Renal cortical epithelial cell (primary cell): ENCODE results near the gene PDE3A. TPM values are rescaled to one million over a fixed set of nuclear protein-coding genes. Genes with fewer than 3 reads are reported as not detected.

Experiments
- DNase-seq: peaks from one replicate; pipeline ENCODE4 v3.0.0-alpha.2; 2011; ENCODE audit warnings: low read depth
- total RNA-seq: library from RNA; depleted of rRNA; stranded (reverse); fragments of >200 nt; gene quantifications from 2 replicates; pipeline ENCODE4 v1.2.3, GENCODE V29; 2014

Gene PDE3A
- total RNA-seq, 1 donor from 2014 or later = 0.10 TPM

DNA sequence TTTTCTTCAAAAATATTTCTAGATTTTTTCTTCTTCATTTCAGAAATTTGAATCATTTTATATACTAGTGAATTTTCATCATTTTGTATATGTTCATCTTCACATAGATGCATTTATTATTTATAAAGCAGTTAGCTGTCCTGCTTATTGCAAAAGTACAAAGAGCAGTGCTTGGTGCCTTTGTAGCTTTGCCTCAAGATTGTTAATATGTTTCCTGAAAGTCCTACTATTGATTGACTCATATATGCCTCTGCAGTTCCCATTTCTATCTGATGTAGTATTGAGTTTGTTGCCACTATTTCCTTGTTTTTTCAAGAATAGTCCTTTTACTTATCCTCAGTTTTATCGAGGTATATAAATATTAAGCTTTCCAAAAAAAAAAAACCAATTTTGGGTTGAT lies 89.7 kb downstream of the PDE3A start:
- DNase-seq = no peak

- DNase-seq = no peak
Measured at GRCh38 chr12:20459920-20460319, 91.6 kb downstream of the PDE3A start.

- no peak for DNase-seq
Measured at GRCh38 chr12:20460956-20461355, 92.6 kb downstream of the PDE3A start.

DNA sequence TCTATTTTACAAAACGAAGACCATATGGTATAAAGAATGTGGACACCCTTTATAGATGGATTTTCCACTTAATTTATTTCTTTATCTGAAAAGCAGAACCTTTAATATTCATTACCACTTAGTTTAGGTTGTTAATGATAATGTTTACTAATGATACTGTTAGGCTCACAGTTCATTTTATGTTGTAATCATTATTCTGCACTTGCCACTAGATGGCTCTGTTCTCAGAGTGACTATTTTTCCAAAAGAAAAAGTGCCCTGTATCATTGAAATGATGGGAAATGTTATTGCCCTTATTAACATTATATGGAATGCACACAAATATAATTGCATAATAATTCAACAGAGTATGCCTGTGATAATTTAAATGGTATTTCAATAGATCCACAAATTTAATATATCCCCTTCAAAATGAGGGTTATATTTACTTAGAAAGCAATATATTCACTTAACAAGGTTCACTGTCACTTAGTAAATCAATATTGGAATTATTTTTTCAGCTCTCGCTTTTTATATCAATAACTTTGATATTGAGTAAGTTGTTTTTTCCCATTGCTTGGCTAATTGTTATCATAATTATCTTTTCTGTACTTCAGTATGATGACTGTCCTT lies 95.7 kb downstream of the PDE3A start:
- DNase-seq = peak; percentile 26

DNA sequence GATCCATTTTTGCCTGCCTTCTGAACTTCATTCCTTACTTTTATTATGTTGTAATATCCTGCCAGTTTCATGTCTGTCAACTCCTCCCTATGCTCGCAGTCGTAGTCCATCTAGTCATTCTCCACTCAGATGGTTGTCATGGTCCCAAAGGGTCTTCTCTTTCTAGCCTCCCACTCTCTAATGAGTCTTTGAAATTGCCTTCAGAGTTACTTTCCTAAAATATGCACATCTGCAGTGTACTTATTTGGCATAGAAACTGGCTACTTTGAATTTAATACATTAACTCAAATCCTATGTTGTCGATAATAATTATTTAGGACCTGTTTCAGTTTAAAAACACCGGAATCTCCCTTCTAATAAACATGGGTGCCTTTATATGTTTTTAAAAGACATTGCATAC lies 101.0 kb downstream of the PDE3A start:
- DNase-seq = no peak

DNA sequence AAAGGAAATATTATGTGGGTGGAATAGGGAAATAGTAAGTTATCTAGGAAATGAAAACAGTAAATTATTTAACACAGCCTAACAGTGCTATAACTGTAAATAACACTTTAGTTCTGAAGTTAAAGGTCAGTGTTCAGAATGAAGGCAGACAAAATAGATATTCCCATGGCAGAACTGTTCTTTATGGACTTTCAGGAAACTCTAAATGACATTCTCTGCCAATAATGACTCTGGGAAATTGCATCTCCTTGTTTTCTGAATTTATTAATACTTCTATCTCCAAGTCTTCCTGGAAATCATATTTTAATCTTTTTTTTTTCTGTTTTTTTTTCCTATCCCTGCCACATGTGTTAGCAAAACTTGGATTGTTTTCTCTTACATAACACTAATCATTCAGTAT lies 101.4 kb downstream of the PDE3A start:
- no peak for DNase-seq

DNA sequence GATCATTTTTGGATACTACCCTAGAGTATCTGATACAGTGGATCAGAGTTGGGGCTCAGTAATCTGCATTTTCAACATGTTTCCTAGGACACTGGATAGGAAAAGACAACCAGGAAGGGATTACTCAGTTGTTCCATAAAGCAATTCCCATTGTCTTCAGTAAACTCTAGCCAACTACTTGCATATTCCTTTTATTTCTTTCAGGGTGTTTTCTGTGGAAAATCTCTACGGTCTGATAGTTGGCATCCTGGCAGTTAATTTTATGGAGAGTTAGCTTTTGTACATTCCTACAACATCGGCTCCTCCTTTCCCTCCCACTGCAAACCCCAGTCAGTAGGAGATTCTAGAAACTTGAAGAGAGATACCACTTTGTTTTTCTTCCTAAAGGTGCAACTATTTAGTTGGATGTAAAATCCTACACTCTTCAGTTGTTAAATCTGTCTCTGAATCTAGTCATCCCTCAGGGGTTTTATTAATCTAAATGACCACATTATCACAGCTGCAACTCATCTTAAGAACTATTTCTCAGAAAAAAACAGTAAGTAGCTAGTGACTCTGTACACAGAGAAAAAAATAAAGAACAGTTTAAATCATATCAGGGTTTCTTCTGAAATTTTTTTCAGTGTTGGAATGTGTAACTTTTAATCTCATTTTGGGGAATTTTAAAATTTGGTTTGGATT lies 103.9 kb downstream of the PDE3A start:
- DNase-seq = peak; percentile 44

- no peak for DNase-seq
Measured at GRCh38 chr12:20473133-20473532, 104.8 kb downstream of the PDE3A start.

DNA sequence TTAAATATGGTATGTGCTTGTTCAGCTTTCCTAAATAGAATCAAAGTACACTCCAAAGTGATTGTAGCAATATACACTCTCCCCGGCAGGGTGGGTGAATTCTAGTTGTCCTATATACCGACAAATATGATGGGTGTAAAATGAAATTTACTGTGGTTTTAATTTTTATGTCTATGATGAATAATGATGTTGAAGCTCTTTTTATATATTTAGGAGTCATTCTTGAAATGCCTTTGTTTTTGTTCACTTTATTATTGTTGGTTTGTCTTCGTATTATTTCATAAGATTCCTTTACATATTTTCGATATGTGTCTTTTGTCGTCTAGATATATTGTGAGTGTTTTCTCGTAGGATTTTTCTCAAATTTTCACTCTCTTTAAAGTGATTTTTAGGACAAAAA lies 105.7 kb downstream of the PDE3A start:
- no peak for DNase-seq

DNA sequence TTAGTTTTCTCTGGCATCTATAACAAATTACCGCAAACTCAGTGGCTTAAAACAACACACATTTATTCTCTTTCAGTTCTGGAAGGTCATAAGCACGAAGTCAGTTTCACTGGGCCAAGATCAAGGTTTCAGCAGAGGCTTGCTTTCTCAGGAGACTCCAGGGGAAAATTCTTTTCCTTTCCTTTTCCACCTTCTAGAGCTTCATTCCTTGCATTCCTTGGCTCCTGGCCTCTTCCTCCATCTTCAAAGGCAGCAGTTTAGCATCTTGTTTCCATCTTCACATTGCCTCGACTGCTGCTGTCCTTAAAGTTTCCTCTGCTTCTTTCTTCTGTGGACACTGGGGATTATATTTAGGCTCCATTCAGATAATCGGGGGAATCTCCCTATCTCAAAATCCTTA lies 106.1 kb downstream of the PDE3A start:
- DNase-seq = no peak

DNA sequence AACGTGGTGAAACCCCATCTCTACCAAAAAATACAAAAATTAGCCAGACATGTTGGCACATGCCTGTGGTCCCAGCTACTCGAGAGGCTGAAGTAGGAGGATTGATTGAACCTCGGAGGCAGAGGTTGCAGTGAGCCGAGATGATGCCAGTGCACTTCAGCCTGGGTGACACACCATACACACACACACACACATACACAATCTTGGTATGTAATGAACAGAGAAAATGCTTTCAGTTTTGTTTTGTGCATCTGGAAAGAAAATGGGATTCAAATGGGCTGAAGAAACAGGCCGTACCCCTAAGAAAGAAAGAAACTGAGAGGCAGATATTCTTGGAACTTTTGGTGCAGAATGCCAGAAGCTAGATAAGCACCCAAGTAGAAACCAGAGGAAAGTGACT lies 107.2 kb downstream of the PDE3A start:
- DNase-seq = no peak

GRCh38 chr12:20476551-20476950 lies 108.2 kb downstream of the PDE3A start:
- DNase-seq = no peak

DNA sequence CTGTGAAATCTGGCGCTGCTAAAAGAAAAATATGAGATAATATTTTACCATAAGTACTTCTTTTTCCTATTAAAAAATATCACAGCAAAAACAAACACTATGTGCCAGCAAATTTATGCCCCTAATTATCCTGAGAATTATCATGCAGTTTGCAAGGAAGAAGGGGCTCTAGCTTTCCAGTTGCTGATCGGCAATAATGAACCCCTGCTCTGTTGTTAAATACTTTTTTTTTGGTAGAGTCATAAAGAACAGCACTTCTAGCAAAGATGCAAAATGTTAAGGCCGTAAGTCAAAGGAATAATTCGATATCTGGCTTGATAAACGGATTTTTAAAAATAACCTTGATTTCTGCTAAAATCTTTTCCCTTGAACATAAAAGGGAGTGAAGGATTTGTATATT lies 108.9 kb downstream of the PDE3A start:
- no peak for DNase-seq

DNA sequence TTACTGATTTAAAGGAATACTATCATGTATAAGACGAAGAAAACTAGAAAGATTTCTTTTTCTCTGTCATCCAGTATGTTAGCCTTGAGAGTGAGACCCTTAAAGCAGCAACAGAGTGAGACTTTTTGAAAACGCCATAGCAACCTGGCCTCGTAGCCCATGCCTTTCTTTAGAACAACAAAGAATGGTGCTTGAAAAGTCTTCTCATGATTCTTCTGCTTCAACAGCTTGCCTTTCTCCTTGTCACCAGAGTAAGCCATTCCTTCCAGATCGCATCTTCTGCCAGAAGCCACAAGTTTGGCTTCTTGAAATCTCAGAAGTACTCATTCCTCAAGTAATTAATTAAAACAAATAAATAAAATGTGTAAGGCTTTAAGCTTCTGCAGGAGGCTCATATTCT lies 109.3 kb downstream of the PDE3A start:
- no peak for DNase-seq

GRCh38 chr12:20482491-20483054 lies 114.2 kb downstream of the PDE3A start:
- no peak for DNase-seq

DNA sequence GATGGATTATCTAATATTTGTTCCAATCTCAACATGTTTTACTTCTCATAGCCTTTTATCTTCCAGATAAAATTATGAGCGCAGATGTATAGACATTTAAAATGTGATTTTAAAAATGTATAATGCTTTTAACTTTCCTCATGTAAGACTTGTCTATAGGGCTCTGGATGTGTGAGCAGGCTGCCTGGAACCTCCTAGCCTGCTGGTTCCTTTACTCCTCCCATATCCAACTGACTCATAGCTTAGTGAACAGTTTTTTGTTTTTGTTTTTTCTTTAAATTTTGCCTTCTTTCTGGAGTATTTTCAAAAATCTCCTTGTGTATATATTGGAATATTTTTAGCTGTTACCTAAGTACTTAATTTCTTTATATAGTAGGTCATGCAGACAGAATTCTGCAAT lies 115.4 kb downstream of the PDE3A start:
- DNase-seq = no peak

DNA sequence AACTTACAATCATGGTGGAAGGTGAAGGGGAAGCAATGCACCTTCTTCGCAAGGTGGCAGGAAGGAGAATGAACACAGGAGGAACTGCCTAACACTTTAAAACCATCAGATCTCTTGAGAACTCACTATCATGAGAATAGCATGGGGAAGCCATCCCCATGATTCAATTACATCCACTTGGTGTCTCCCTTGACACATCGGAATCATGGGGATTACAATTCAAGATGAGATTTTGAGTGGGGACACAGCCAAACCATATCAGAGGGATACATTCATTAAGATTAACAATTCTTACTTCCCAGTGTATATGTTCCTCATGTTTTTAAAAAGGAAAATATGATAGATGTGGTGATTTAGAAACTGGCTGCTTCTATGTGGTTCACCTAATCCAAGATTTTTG lies 117.9 kb downstream of the PDE3A start:
- DNase-seq = no peak

- no peak for DNase-seq
Measured at GRCh38 chr12:20487519-20487918, 119.2 kb downstream of the PDE3A start.

DNA sequence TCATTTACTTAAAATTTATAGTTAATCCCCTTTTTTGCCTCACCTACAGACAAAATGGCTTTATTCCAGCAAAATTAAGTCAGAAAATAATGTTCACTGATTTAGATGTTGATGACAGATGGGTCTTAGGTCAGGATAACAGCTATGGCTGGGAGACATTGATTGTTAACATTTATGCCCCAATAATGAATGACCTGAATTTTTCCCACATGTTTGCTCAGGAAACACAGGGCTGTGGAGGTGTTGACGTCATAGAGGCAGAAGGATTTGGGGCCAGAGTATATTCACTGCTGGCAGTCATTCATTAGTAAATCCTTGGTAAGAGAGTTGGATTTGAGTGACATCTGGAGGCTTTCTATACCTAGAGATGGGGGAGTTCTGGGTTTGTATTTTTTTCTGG lies 121.3 kb downstream of the PDE3A start:
- DNase-seq = no peak

- DNase-seq = no peak
Measured at GRCh38 chr12:20490213-20490612, 121.9 kb downstream of the PDE3A start.

- no peak for DNase-seq
Measured at GRCh38 chr12:20491290-20491689, 123.0 kb downstream of the PDE3A start.

DNA sequence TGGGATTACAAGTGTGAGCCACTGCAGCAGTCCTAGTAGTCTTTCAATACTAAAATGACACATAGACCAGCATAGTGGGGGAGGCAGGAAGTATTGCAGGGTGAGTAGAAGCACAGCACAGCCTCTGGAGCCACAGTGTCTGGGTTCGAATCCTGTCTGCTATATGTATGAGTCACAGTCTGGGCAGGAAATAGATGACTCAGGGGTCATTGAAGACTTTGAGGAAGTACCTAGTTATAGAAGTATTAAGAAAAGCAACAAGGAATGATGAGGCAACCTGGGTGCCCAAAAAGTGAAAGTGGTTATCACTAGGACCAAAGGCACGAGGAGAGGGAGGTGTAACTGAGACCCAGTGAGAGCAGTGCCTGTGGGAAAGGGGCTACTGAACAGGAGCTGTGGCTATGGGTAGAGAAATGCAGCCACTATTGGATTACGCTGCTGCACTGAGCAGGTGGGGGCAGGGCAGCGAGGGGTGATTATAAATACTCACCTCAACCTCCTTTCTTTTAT lies 124.0 kb downstream of the PDE3A start:
- DNase-seq = peak; percentile 52

- DNase-seq = peak; percentile 24
Measured at GRCh38 chr12:20493934-20494333, 125.6 kb downstream of the PDE3A start.
